22Rv1 (cell line): ENCODE results near the gene LRRC14B.

ENCODE experiments used
- CTCF ChIP-seq: fragments of 450-650 bp; IDR thresholded peaks from 2 replicates; pipeline ENCODE4 v1.5.1; 2017; ENCODE audit warnings: mild to moderate bottlenecking
- ZFX ChIP-seq: fragments of 450-650 bp; IDR thresholded peaks from 2 replicates; pipeline ENCODE4 v1.6.1; 2017; ENCODE audit warnings: antibody characterized with exemption, borderline replicate concordance

DNA sequence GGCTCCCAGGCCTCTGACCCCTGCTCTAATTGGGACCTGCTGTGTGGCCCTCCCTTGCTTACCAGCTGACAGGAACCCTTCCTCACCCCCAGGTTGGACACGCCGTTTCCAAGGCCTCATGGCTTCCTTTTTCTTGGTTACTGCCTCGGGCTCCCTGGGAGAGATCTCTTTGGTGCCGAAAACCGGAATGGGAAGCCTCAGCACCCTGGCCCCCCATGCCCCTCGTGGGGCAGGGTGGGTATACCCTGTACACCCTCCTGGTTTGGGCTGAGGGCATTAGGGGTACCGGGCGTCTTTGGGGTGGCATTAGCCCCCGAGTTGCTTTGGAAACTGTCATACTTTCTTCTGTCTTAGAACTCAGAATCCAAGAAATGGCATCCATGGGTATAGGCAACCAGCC is 10.1 kb upstream of the LRRC14B start:
- no peak for TF ChIP-seq CTCF
- TF ChIP-seq ZFX: no peak
